ENCODE data around the gene RYR1.

GRCh38 chr19:38488096-38488495 lies 54.6 kb downstream of the RYR1 start:
- TF ChIP-seq, protein P1, sequence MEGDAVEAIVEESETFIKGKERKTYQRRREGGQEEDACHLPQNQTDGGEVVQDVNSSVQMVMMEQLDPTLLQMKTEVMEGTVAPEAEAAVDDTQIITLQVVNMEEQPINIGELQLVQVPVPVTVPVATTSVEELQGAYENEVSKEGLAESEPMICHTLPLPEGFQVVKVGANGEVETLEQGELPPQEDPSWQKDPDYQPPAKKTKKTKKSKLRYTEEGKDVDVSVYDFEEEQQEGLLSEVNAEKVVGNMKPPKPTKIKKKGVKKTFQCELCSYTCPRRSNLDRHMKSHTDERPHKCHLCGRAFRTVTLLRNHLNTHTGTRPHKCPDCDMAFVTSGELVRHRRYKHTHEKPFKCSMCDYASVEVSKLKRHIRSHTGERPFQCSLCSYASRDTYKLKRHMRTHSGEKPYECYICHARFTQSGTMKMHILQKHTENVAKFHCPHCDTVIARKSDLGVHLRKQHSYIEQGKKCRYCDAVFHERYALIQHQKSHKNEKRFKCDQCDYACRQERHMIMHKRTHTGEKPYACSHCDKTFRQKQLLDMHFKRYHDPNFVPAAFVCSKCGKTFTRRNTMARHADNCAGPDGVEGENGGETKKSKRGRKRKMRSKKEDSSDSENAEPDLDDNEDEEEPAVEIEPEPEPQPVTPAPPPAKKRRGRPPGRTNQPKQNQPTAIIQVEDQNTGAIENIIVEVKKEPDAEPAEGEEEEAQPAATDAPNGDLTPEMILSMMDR (IDR thresholded peaks at IDR 0.05), result no peak
- TF ChIP-seq EZH2 (IDR thresholded peaks at IDR 0.05; ENCODE audit: borderline replicate concordance, insufficient read depth, low read depth, low read length, poor library complexity, severe bottlenecking), result no peak

Data from B cell (primary cell).